ENCODE data around the gene C1QTNF12.

GRCh38 chr1:1218524-1219200 lies 27.9 kb downstream of the C1QTNF12 start:
- TF ChIP-seq, protein P1, sequence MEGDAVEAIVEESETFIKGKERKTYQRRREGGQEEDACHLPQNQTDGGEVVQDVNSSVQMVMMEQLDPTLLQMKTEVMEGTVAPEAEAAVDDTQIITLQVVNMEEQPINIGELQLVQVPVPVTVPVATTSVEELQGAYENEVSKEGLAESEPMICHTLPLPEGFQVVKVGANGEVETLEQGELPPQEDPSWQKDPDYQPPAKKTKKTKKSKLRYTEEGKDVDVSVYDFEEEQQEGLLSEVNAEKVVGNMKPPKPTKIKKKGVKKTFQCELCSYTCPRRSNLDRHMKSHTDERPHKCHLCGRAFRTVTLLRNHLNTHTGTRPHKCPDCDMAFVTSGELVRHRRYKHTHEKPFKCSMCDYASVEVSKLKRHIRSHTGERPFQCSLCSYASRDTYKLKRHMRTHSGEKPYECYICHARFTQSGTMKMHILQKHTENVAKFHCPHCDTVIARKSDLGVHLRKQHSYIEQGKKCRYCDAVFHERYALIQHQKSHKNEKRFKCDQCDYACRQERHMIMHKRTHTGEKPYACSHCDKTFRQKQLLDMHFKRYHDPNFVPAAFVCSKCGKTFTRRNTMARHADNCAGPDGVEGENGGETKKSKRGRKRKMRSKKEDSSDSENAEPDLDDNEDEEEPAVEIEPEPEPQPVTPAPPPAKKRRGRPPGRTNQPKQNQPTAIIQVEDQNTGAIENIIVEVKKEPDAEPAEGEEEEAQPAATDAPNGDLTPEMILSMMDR (IDR thresholded peaks at IDR 0.05), result no peak
- TF ChIP-seq POLR2A (IDR thresholded peaks at IDR 0.05), result no peak
